Measurements from ENCODE around the gene ADD3. TPM values are rescaled to one million over a fixed set of nuclear protein-coding genes. Genes with fewer than 3 reads are reported as not detected.
A peak's percentile ranks its signal among the peaks of the same experiment; 100 is the strongest.

The ADD3 gene
- total and polyA plus RNA-seq, 2 donors from 2014 or later, result 56.9 to 79.2 TPM

GRCh38 chr10:109966961-109967738, 40.6 kb upstream of the ADD3 start:
- Histone ChIP-seq H3K9ac (ENCODE audit: low read length in 3 of 3) (no peak overlapping the region), H3K4me1 (ENCODE audit: control insufficient read depth in 2 of 3, insufficient read depth in 2 of 3, low read depth in 1 of 3, low read length in 3 of 3) (peaks cover 3 to 8% (median 3%) of the 10 kb centered on the region in 3 donors), H3K36me3 (ENCODE audit: control insufficient read depth in 2 of 3, insufficient read depth in 3 of 3, low read length in 3 of 3) (no peaks in the 10 kb centered on the region), H3K27ac (ENCODE audit: low read depth in 2 of 2, low read length in 2 of 2) (peak overlapping the region in 1 of 2 donors; percentile 15), H3K4me3 (ENCODE audit: low read length in 3 of 3) (no peak overlapping the region), H3K27me3 (ENCODE audit: control insufficient read depth, insufficient read depth, low read length) (no peaks in the 10 kb centered on the region), H3K9me3 (ENCODE audit: control insufficient read depth in 2 of 3, insufficient read depth in 1 of 3, low read length in 3 of 3) (no peaks in the 10 kb centered on the region)
- FAIRE-seq, result no peak
- peak in 4 of 5 donors; percentile 61 to 92 (median 76) for DNase-seq
- intact Hi-C loops (cut with DNase I), result no loop called here
- no peak for TF ChIP-seq CTCF (IDR thresholded peaks at IDR 0.05; ENCODE audit: borderline replicate concordance, extremely low read depth, insufficient read depth)

GRCh38 chr10:109967739-109968088, 40.1 kb upstream of the ADD3 start:
- intact Hi-C loops (cut with DNase I), result no loop called here
- Histone ChIP-seq H3K4me1 (ENCODE audit: control insufficient read depth in 2 of 3, insufficient read depth in 2 of 3, low read depth in 1 of 3, low read length in 3 of 3) (peaks cover 3 to 8% (median 7%) of the 10 kb centered on the region in 3 donors), H3K9ac (ENCODE audit: low read length in 3 of 3) (no peak overlapping the region)

GRCh38 chr10:109968953-109969759, 38.6 kb upstream of the ADD3 start:
- FAIRE-seq, result no peak
- H3K4me1 ChIP-seq (ENCODE audit: control insufficient read depth in 2 of 3, insufficient read depth in 2 of 3, low read depth in 1 of 3, low read length in 3 of 3), result peaks cover 3 to 8% (median 8%) of the 10 kb centered on the region in 3 donors

More at GRCh38 chr10:109967739-109968088, 40.1 kb upstream of the ADD3 start:
- DNase-seq (no peak), FAIRE-seq (no peak)
- no peak for TF ChIP-seq CTCF (IDR thresholded peaks at IDR 0.05; ENCODE audit: borderline replicate concordance, extremely low read depth, insufficient read depth)
- Histone ChIP-seq H3K27me3 (ENCODE audit: control insufficient read depth, insufficient read depth, low read length) (no peaks in the 10 kb centered on the region), H3K4me3 (ENCODE audit: low read length in 3 of 3) (no peak overlapping the region), H3K36me3 (ENCODE audit: control insufficient read depth in 2 of 3, insufficient read depth in 3 of 3, low read length in 3 of 3) (no peaks in the 10 kb centered on the region), H3K27ac (ENCODE audit: low read depth in 2 of 2, low read length in 2 of 2) (peak overlapping the region in 1 of 2 donors; percentile 15), H3K9me3 (ENCODE audit: control insufficient read depth in 2 of 3, insufficient read depth in 1 of 3, low read length in 3 of 3) (no peaks in the 10 kb centered on the region)

More at GRCh38 chr10:109968953-109969759, 38.6 kb upstream of the ADD3 start:
- DNase-seq, result no peak
- H3K4me3 ChIP-seq (ENCODE audit: low read length in 3 of 3), result no peak overlapping the region
- no peaks in the 10 kb centered on the region for H3K27me3 ChIP-seq (ENCODE audit: control insufficient read depth, insufficient read depth, low read length)
- intact Hi-C loops (cut with DNase I), result no loop called here
- H3K27ac ChIP-seq (ENCODE audit: low read depth in 2 of 2, low read length in 2 of 2), result no peak overlapping the region
- no peak overlapping the region for H3K9ac ChIP-seq (ENCODE audit: low read length in 3 of 3)
- TF ChIP-seq CTCF (IDR thresholded peaks at IDR 0.05; ENCODE audit: borderline replicate concordance, extremely low read depth, insufficient read depth), result no peak
- no peaks in the 10 kb centered on the region for H3K36me3 ChIP-seq (ENCODE audit: control insufficient read depth in 2 of 3, insufficient read depth in 3 of 3, low read length in 3 of 3)
- H3K9me3 ChIP-seq (ENCODE audit: control insufficient read depth in 2 of 3, insufficient read depth in 1 of 3, low read length in 3 of 3), result no peaks in the 10 kb centered on the region
